GM23338 (cell line): ENCODE results near the gene PAGE4.

ENCODE experiments used
- CREB1 ChIP-seq: fragments of 250-450 bp; sonication (Bioruptor Pico); IDR thresholded peaks from 2 replicates; pipeline ENCODE4 v1.5.0; 2020; ENCODE audit warnings: low read depth, mild to moderate bottlenecking, moderate library complexity
- CTCF ChIP-seq, 2 experiments: fragments of 200-600 bp in 1 of 2; sonication (generic) in 1 of 2; conservative IDR thresholded peaks; 2 replicates each; pipeline versions ENCODE4 v1.5.1 to v1.6.1; 2016 to 2017; ENCODE audit warnings: antibody characterized with exemption in 2 of 2, low read depth in 2 of 2, mild to moderate bottlenecking in 2 of 2, moderate library complexity in 1 of 2
- POLR2AphosphoS5 ChIP-seq: IDR thresholded peaks from 2 replicates; pipeline ENCODE4 v1.6.1; 2016; ENCODE audit warnings: antibody characterized with exemption, low read depth

GRCh38 chrX:49868739-49869138 is 39.6 kb downstream of the PAGE4 start:
- TF ChIP-seq CREB1 (CRISPR knock-in tag) (no peak), POLR2AphosphoS5 (no peak), CTCF (conservative IDR thresholded peaks at IDR 0.05; ENCODE audit: low read depth in 2 of 2) (no peak)
